Stimulated activated CD8-positive, alpha-beta memory T cell treated with anti-CD3 and anti-CD28 coated beads, Interleukin-4, amount 100 ng/mL, for 1 hour (primary cell): ENCODE results near the gene AIFM1.

Experiments used
- DNase-seq, 2 donors: peaks; one replicate each; pipeline ENCODE4 v3.0.0-alpha.2; 2020; ENCODE audit warnings: low read depth in 2 of 2, low spot score in 1 of 2

Gene AIFM1

DNA sequence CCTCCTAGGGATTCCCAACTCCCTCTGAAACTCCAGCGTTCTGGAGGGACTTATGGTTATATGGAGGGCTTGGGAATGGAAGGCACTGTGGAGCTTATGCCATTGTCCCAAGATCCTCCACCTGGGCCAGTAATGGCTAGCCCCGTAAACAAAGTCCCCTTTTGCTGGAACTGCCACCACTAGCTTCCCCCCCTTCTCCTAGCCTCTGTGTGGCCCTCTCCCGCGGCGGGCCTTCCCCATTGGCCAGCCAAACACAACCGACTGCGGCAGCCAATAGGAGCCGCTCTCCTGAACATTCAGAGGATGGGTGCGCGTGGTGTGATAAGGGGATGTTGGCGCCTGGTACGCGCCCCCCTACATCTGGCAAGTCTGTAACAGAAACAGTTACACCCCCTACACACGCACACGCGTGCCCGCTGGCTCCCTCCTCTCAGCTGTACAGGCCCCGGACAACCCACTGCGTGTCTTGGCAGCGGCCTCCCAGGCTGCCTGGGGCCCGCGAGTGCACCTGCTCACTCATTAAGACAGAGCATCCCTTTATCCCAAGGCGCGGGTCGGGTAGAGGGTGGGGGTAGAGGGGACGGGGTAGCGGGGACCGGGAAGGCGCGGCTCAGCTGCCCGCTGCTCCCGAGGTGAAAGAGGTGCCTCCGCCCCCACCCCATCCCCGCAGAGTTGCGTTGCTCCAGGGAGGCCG is 5.3 kb upstream of the AIFM1 start:
- DNase-seq = peak in 1 of 2 donors; percentile 36

DNA sequence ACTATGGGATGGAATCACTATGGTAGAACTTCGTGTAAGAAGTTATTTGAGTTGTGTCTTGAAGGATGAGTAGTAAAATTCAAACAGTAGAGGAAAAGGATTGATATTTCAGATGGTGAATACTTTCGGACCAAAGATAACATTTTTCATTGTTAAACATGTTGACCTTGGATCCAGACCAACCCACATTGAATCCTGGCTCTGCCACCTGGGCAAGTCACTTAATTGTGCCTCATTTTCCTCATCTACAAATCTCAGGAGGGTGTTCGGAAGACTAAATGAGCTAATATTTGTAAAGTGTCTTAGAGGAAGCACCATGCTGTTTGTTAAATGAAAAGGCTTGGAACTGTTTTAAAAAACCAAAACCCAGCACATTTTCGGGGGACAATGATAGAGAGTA is 1.4 kb upstream of the AIFM1 start:
- no peak for DNase-seq

DNA sequence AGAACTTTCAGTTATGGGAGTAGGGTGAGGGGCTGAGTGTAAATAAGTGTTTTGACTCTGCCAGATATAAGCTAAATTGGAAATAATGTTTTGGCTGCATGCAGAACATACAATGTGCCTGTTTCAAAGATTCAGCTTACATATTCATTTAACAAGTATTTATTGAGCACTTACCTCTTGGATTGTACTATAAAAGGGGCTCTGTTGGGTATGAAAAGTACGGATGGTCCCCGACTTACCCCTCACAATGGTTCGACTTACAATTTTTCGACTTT is 799 bp upstream of the AIFM1 start:
- no peak for DNase-seq

DNA sequence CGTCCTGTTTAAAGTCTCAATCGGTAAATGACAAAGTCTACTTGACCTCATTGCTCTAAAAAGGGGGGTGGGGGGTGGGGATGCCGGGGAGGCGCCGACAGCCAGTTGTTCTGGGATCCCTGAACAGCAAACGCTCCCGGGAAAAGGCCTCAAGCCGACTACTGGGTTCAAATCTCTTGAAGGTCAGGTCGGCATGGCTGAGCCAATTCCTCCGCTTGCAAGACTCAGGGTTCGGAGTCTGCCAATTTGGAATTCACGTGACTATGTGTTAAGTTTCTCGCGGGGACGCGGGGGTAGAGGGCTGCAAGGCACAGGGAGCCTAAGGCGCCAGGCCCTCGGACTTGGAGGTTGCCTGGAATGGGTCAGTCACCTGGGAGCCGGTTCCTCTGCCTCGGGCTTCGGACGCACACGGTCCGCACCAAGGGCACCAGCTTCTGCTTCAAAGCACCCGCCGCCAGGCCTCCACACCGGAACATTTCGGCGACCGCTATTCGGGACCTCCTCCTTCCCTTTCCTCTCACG is 399 bp downstream of the AIFM1 start:
- no peak for DNase-seq

GRCh38 chrX:130163398-130163797 is 2.2 kb downstream of the AIFM1 start:
- DNase-seq = no peak

DNA sequence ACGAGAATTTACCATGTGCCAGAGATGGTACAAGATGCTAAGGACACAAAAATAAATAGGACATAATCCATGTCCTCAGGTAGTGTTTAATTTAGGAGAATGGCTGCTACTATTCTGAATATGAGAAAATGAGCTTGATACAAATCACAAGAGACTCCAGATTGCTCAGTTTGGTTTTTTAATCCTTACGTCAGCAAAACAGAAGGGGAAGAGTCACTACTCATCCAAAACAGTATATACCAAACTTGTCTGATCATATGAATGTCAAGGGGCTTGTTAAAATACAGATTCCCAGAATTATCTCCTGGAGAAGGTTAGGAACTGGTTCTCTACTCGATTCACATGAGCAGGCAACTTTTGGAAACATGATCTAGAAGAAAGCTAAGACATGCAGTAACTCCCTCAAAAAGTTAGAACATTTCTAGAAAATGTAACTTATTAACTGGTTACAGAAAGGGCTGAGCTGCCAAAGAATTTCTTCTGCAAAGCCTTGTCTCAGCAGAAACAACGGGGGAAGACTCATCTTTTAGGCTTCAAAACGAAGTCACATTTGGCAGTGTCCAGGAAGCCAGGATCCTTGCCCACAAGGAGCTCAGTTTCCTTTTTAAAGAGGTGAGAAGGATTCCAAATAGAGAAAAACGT is 3.4 kb downstream of the AIFM1 start:
- DNase-seq = no peak

DNA sequence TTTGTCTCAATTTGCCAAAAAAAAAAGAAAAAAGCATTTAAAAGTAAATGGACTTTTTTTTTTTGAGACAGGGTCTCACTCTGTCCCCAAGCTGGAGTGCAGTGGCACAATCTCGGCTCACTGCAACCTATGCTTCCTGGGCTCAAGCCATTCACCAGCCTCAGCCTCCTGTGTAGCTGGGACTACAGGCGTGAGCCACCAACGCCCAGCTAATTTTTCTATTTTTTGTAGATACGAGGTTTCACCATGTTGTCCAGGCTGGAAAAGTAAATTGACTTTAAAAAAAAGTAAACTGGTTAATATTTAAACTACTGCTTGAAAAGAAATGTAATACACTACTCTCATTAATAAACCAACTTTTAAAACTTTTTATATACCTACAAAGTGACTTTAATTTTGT is 5.9 kb downstream of the AIFM1 start:
- no peak for DNase-seq

GRCh38 chrX:130158311-130158710 is 7.3 kb downstream of the AIFM1 start:
- DNase-seq = no peak

- no peak for DNase-seq
Observed at GRCh38 chrX:130155564-130155963, 10.1 kb downstream of the AIFM1 start.

- DNase-seq = no peak
Observed at GRCh38 chrX:130147631-130148030, 18.0 kb downstream of the AIFM1 start.

GRCh38 chrX:130145123-130145522 is 20.5 kb downstream of the AIFM1 start:
- DNase-seq = no peak

DNA sequence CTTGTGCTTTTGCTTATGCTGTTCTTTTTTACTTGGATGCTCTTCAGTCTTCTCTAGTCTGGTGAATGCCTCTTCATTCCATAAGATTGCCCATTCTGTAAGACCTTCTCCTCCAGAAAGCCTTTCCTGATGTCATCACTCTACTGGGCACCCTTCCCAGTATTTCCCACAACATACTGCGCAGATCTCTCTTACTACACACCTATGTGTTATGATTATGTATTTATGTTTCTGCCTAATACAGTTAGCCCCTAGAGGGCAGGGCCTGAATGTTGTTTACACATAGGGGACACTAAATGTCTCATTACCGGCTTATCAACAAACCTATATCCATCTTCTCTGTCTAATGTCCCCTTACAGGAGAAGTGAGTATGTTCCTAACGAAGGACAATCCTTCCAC is 21.1 kb downstream of the AIFM1 start:
- no peak for DNase-seq

DNA sequence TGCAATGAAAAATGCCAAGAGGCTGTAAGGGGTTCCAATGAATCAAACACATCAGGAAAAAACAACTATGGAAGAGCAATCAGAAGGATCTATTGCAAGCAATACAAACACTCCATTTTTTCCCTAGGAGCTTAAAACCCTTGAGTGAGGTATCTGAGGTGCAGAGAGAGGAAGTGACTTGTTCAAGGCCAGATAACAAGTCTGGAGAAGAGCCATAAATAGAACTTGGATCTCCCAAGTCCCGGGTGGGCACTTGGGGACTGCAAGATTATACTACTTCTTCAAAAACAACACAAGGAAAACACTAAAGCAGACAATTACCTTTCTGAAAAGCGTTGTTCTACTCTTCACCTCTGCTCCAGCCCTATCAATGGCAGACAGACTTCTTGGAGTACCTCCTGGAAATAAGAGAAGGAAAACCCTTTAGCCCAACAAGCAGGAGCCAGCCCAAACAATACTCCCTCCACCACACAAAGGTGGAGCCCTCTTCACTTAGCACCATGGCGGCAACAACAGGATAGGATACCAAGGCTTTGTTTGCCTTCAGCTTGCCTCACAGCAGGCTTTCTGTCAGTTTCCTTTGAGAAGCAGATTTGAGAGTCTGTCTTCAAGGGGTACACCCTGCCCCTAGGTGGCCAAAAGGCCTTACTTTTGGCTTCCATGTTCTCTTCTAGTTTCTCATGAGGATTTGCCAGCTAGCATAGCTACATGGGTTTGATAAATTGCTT is 26.0 kb downstream of the AIFM1 start:
- no peak for DNase-seq

DNA sequence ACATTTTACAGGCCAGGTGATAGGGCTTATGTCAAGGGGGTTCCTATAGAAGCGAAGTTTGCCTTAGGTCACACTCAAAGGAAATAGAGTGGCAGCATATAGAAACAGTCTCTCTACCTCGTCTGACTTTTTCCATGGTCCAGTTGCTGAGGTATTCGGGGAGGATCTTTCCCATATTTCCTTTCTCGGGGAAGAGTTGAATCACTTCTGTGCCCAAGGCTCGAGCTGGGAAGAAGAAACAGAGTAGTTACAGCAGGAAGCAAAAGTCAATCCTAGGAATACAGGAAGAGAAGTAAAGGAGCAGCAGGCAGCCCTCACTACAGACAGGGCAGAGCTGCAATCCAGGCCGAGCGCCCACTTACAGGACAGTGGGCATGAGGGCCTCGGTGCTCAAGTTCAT is 28.7 kb downstream of the AIFM1 start:
- no peak for DNase-seq

GRCh38 chrX:130136496-130136895 is 29.1 kb downstream of the AIFM1 start:
- DNase-seq = no peak

- DNase-seq = no peak
Observed at GRCh38 chrX:130130990-130131389, 34.7 kb downstream of the AIFM1 start.

- no peak for DNase-seq
Observed at GRCh38 chrX:130125091-130125874, 40.4 kb downstream of the AIFM1 start.

DNA sequence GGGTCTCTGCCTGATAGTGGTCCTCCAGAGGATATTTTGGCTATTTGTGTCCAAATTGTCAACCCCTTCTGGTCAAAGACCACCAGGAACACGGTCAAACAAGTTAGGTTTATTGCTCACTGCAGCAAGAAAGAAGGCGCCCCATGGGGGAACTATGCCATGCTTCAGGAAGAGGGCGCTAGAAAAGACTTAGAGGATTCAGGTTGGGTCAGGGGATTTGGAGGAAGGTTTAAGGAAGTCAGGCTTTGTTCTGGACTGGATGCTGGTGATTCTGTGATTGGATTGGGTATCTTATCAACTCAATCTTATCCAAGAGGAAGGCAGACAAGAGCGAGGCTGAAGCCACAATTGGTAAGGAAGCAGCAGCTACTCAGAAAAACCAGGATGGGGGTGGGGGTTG is 41.1 kb downstream of the AIFM1 start:
- DNase-seq = no peak

- DNase-seq = no peak
Observed at GRCh38 chrX:130121505-130121800, 44.2 kb downstream of the AIFM1 start.

DNA sequence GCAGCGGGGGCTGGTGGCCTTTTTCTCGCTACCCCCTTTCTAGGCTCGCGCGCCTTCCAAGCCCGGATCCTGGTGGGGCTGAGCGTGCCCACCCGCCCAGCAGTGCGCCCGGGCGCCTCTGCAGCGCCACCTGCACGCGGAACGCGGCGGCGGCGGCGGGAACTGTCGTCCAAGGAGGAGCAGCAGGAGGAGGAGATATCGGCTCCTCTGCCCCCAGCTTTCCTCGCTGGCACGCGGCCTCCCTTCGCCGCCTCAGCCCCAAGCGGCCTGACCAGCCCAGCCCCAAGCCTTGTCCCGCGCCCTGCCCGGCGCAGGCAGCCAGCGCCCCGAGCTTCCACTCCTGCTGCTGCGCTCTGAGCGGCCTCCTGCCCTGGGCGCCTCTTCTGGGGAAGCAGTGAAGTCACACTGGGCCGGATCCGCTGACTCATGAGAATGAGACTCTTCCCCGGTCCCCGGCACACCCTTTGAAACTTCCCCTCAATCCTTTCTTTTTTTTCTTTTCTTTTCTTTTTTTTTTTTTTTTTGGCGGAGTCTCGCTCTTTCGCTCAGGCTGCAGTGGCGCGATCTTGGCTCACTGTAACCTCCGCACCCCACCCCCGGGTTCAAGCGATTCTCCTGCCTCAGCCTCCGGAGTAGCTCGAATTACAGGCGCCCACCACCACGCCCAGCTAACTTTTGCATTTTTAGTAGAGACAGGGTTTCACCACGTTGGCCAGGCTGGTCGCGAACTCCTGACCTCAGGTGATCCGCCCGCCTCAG is 44.7 kb downstream of the AIFM1 start:
- DNase-seq = peak; percentile 23 to 41

DNA sequence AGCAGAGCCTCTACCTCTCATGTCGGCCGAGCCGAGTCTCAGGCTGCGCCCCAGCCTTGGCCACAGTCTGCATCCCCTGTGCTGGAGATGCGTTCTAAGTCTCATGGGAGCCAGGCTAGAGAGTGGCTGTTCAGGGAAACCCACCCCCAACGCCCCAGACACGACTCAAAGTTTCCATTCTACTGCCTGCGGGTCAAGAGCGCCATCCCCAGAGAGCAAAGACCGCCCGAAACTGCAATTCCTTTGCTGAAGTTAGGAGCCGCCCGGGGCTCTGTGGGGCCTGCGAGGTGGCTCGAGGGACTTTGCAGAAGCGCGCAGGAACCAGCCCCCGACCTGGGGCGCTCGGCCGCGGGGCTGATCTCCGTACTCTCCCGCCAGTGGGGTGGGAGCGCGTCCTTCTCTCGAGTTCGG is 45.3 kb downstream of the AIFM1 start:
- no peak for DNase-seq
